ENCODE measurements around the gene B4GALT1. TPM values are rescaled to one million over a fixed set of nuclear protein-coding genes. Genes with fewer than 3 reads are reported as not detected.

Gene B4GALT1
- total and polyA plus RNA-seq, 2 donors (not counting 3 experiments of a cell fraction or from before 2014, with no cell fraction given): 61.4 to 66.5 TPM

- intact Hi-C loops (cut with micrococcal nuclease): no loop called here
- TF ChIP-seq EZH2 (IDR thresholded peaks at IDR 0.05; ENCODE audit: borderline replicate concordance, low read depth, low read length, severe bottlenecking) (no peak), MYC (IDR thresholded peaks at IDR 0.05; ENCODE audit: low read depth, low read length) (no peak), FOS (IDR thresholded peaks at IDR 0.05; ENCODE audit: borderline replicate concordance, insufficient read depth, low read length) (no peak), POLR2AphosphoS5 (IDR thresholded peaks at IDR 0.05; ENCODE audit: insufficient read depth, low read depth, low read length) (no peak)
- TF ChIP-seq, protein P1, sequence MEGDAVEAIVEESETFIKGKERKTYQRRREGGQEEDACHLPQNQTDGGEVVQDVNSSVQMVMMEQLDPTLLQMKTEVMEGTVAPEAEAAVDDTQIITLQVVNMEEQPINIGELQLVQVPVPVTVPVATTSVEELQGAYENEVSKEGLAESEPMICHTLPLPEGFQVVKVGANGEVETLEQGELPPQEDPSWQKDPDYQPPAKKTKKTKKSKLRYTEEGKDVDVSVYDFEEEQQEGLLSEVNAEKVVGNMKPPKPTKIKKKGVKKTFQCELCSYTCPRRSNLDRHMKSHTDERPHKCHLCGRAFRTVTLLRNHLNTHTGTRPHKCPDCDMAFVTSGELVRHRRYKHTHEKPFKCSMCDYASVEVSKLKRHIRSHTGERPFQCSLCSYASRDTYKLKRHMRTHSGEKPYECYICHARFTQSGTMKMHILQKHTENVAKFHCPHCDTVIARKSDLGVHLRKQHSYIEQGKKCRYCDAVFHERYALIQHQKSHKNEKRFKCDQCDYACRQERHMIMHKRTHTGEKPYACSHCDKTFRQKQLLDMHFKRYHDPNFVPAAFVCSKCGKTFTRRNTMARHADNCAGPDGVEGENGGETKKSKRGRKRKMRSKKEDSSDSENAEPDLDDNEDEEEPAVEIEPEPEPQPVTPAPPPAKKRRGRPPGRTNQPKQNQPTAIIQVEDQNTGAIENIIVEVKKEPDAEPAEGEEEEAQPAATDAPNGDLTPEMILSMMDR (IDR thresholded peaks at IDR 0.05; ENCODE audit: extremely low read depth in 1 of 2, insufficient read depth in 1 of 2, low read depth in 1 of 2, low read length in 2 of 2): no peak
- TF ChIP-seq, protein P2, sequence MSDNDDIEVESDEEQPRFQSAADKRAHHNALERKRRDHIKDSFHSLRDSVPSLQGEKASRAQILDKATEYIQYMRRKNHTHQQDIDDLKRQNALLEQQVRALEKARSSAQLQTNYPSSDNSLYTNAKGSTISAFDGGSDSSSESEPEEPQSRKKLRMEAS (IDR thresholded peaks at IDR 0.05; ENCODE audit: insufficient read depth, insufficient read length): no peak
- DNase-seq (ENCODE audit: low read depth, low spot score) (no peak), FAIRE-seq (no peak)
- no peaks in the 10 kb centered on the region for H3K27me3 ChIP-seq (ENCODE audit: control insufficient read depth in 2 of 2, insufficient read depth in 2 of 2, low read length in 2 of 2)
- no peaks in the 10 kb centered on the region for H4K20me1 ChIP-seq (replicated peaks; ENCODE audit: control insufficient read depth, extremely low read depth, insufficient read depth, low read length)
- ChIA-PET POLR2A (no interaction called here), CTCF (interaction anchor here (1.0 kb wide), 1 partner anchor 125 kb away, joined by 4 read pairs; no protein-coding TSS in a partner anchor)
- no peaks in the 10 kb centered on the region for H3K9me3 ChIP-seq (replicated peaks; ENCODE audit: control insufficient read depth, insufficient read depth, low read length)
- no peak overlapping the region for H2AFZ ChIP-seq (ENCODE audit: low read depth, low read length)
- no peaks in the 10 kb centered on the region for H3K79me2 ChIP-seq (ENCODE audit: control insufficient read depth, insufficient read depth, low read length)
- no peak overlapping the region for H3K4me3 ChIP-seq (replicated peaks in 1 of 3; ENCODE audit: insufficient read depth in 1 of 3, low read depth in 1 of 3, low read length in 3 of 3)
- H3K9ac ChIP-seq (replicated peaks; ENCODE audit: extremely low read depth, insufficient read depth, low read length): no peak overlapping the region
- BruUV-seq (replicated peaks): no TSS peak
- H3K4me1 ChIP-seq (ENCODE audit: control insufficient read depth, extremely low read depth, insufficient read depth, low read length): peaks cover 5% of the 10 kb centered on the region
- no peaks in the 10 kb centered on the region for H3K36me3 ChIP-seq (ENCODE audit: control insufficient read depth in 2 of 2, extremely low read depth in 1 of 2, insufficient read depth in 2 of 2, low read length in 2 of 2)
- no peak overlapping the region for H3K27ac ChIP-seq (ENCODE audit: insufficient read depth, low read depth, low read length)
- H3K4me2 ChIP-seq (ENCODE audit: insufficient read depth, low read length): no peak overlapping the region
- no peaks in the 10 kb centered on the region for H3K9me1 ChIP-seq (replicated peaks; ENCODE audit: control insufficient read depth, extremely low read depth, insufficient read depth, low read length)
- dilution Hi-C loops (cut with MboI; ENCODE audit: extremely low pct_ligation_motif_present, low sequenced_read_pairs): no loop called here
Measured at GRCh38 chr9:33101104-33101951, 65.8 kb downstream of the B4GALT1 start.

Measured in endothelial cell of umbilical vein (primary cell).